EL (cell line): ENCODE data around the gene RBM6.
"Not testable (repeated sequence)": the region's sequence is repeated elsewhere in the genome, so short reads cannot be mapped to it uniquely, and the experiment has no call there.

Experiments
- DNase-seq: peaks from one replicate; pipeline ENCODE4 v3.0.0-alpha.2; 2016

The RBM6 gene

GRCh38 chr3:49994476-49994875 lies 54.5 kb downstream of the RBM6 start:
- DNase-seq: no peak

- DNase-seq: no peak
Observed at GRCh38 chr3:49996016-49996415, 56.1 kb downstream of the RBM6 start.

GRCh38 chr3:49997862-49998261 lies 57.9 kb downstream of the RBM6 start:
- no peak for DNase-seq

- peak; percentile 63 for DNase-seq
Observed at GRCh38 chr3:49998326-49998725, 58.4 kb downstream of the RBM6 start.

- DNase-seq: no peak
Observed at GRCh38 chr3:50001511-50001910, 61.6 kb downstream of the RBM6 start.

- no peak for DNase-seq
Observed at GRCh38 chr3:50003216-50003615, 63.3 kb downstream of the RBM6 start.

- no peak for DNase-seq
Observed at GRCh38 chr3:50003824-50004223, 63.9 kb downstream of the RBM6 start.

- peak; percentile 55 for DNase-seq
Observed at GRCh38 chr3:50008931-50009330, 69.0 kb downstream of the RBM6 start.

- DNase-seq: peak; percentile 48
Observed at GRCh38 chr3:50010959-50011358, 71.0 kb downstream of the RBM6 start.

GRCh38 chr3:50015918-50016317 lies 76.0 kb downstream of the RBM6 start:
- no peak for DNase-seq

- DNase-seq: peak; percentile 21
Observed at GRCh38 chr3:50028346-50028745, 88.4 kb downstream of the RBM6 start.

GRCh38 chr3:50031201-50031600 lies 91.3 kb downstream of the RBM6 start:
- not testable (repeated sequence) for DNase-seq

- no peak for DNase-seq
Observed at GRCh38 chr3:50044976-50045375, 105.0 kb downstream of the RBM6 start.

- no peak for DNase-seq
Observed at GRCh38 chr3:50047426-50047825, 107.5 kb downstream of the RBM6 start.

- DNase-seq: peak; percentile 62
Observed at GRCh38 chr3:50050361-50050760, 110.4 kb downstream of the RBM6 start.

GRCh38 chr3:50057756-50058155 lies 117.8 kb downstream of the RBM6 start:
- DNase-seq: no peak

GRCh38 chr3:50068134-50068533 lies 128.2 kb downstream of the RBM6 start:
- DNase-seq: peak; percentile 91

- no peak for DNase-seq
Observed at GRCh38 chr3:50078091-50078490, 138.1 kb downstream of the RBM6 start.

- no peak for DNase-seq
Observed at GRCh38 chr3:50078622-50079021, 138.7 kb downstream of the RBM6 start.

- DNase-seq: not testable (repeated sequence)
Observed at GRCh38 chr3:50084951-50085350, 145.0 kb downstream of the RBM6 start.

- DNase-seq: peak; percentile 90
Observed at GRCh38 chr3:50088725-50089608, 149.0 kb downstream of the RBM6 start, which contains the start of gene RBM5. Gene RBM5 (plus strand): TSS chr3:50088919. CDS start chr3:50090435, 1,516 bp downstream.

- peak; percentile 24 for DNase-seq
Observed at GRCh38 chr3:50089609-50089945, 149.6 kb downstream of the RBM6 start.

- no peak for DNase-seq
Observed at GRCh38 chr3:50090984-50091383, 151.0 kb downstream of the RBM6 start.

- no peak for DNase-seq
Observed at GRCh38 chr3:50095352-50095998, 155.5 kb downstream of the RBM6 start.
